NCI-H1417 (cell line): ENCODE measurements around the gene CCND1.
A peak's percentile ranks its signal among the peaks of the same experiment; 100 is the strongest.
"Not testable (repeated sequence)": the region's sequence is repeated elsewhere in the genome, so short reads cannot be mapped to it uniquely, and the experiment has no call there.

Experiments
- DNase-seq, 3 experiments: peaks; one replicate each; lab custom pipeline; 2025; lab: John Stamatoyannopoulos, UW

The CCND1 gene

GRCh38 chr11:69617682-69618081, 23.3 kb upstream of the CCND1 start:
- no peak for DNase-seq

GRCh38 chr11:69618237-69618636, 22.7 kb upstream of the CCND1 start:
- DNase-seq = no peak

DNA sequence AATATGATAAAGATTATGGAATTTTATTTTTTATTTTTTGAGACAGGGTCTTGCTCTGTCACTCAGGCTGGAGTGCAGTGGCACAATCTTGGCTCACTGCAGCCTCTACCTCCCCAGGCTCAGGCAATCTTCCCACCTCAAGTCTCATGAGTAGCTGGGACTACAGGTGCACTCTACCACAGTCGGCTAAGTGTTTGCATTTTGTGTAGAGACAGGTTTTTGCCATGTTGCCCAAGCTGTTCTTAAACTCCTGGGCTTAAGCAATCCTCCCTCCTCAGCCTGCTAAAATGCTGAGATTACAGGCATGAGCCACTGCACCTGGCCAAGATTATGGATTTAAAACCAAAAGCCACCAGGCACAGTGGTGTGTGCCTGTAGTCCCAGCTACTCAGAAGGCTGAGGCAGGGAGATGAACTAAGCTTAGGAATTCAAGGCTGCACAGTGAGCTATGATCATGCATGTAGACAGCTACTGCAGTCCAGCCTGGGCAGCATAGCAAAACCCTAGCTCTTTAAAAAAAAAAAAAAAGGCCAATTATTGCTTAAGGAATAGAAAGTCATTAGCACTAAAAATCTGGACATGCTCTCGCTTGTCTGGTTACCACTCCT, 20.2 kb upstream of the CCND1 start:
- no peak for DNase-seq

DNA sequence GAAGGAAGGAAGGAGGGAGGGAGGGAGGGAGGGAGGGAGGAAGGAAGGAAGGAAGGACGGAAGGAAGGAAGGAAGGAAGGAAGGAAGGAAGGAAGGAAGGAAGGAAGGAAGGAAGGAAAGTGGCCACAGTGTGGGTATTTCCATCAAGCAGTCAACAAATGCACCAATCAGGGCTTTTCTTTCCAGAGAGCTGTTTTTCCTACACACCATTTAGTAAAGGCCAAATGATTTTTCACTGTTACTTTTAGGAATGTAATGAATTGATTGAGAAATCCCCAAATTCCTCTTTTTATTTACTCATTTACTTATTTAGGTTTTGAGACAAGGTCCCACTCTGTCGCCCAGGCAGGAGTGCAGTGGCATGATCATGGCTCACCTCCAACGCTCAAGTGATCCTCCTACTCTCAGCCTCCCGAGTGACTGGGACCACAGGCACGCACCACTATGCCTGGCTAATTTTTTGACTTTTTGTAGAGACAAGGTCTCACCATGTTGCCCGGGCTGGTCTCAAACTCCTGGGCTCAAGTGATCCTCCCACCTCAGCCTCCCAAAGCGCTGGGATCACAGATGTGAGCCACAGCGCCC, 18.8 kb upstream of the CCND1 start:
- not testable (repeated sequence) for DNase-seq

GRCh38 chr11:69624293-69624692, 16.7 kb upstream of the CCND1 start:
- no peak for DNase-seq

GRCh38 chr11:69625476-69625875, 15.5 kb upstream of the CCND1 start:
- no peak for DNase-seq

GRCh38 chr11:69627551-69627950, 13.4 kb upstream of the CCND1 start:
- no peak for DNase-seq

DNA sequence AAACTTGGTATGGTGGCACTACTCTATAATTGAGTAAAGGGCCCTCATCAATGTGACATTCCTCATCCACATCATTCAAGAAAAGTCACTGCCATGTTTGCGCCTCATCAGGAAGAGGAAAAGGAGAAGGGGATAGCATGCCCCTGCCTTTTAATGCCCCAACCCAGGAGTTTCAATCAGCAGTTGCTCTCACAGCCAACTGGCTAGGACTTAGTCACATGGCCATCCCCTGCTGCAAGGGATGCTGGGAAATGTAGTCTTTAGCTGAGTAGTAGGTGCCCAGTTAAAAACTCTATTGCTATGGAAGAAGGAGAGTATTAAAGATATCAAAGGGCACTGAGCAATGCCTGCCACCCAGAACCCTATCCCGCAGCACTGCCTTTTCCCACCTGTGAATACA, 10.9 kb upstream of the CCND1 start:
- DNase-seq = no peak

- no peak for DNase-seq
Measured at GRCh38 chr11:69630424-69630823, 10.5 kb upstream of the CCND1 start.

DNA sequence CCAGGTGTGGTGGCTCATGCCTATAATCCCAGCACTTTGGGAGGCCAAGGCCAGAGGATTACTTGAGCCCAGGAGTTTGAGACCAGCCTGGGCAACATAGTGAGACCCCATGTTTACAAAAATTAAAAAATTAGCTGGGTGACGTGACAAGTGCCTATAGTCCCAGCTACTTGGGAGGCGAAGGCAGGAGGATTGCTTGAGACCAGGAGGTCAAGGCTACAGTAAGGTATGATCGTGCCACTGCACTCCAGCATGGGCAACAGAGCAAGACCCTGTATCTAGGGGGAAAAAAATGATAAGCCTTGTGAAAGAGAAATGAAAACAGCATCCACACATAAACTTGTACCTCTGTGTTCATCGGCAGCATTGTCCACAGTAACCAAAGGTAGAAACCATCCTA, 8.1 kb upstream of the CCND1 start:
- no peak for DNase-seq

DNA sequence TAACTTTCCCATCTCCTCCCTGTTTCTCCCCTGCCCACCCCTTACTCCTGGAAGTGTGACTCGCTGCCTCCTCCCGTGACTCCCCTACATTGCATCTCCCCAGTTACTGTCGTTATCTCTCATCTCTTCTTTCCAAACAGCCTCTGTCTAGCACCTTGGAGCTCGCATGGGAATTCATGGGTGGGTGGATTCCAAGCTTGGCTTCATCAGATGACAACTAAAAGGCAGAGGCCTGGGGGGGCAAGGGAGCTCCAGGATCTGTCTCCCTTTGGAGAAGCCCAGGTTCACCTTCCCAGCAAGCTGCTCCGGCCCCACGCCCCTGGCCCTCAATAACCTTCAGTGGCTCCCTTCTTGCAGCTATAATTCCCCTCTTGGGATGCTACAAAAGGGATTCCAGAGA, 6.9 kb upstream of the CCND1 start:
- DNase-seq = no peak

DNA sequence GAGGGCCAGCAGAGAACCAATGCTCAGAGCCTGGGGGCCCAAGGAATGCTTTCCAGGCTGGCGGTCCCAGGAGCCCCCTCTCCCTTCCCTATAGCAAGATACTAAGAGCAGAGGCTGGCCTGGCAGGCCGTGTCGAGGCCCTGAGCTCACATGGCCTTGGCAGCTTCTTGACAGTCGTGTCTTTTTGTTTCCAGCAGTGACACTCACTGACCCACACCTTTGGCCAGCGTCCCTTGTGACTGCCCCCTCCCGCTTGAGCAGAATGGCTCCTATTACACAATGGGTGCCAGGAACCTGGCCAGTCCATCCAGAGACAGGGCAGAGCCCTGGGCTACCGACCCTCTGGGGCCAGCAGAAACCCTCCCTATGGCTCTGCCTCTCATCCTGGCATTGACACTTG, 6.4 kb upstream of the CCND1 start:
- DNase-seq = no peak

GRCh38 chr11:69635195-69635594, 5.8 kb upstream of the CCND1 start:
- no peak for DNase-seq

GRCh38 chr11:69635804-69636511, 5.0 kb upstream of the CCND1 start:
- no peak for DNase-seq

- DNase-seq = peak in 2 of 3 experiments; percentile 27 to 28
Measured at GRCh38 chr11:69636512-69637197, 4.3 kb upstream of the CCND1 start.

GRCh38 chr11:69637198-69637940, 3.6 kb upstream of the CCND1 start:
- no peak for DNase-seq

DNA sequence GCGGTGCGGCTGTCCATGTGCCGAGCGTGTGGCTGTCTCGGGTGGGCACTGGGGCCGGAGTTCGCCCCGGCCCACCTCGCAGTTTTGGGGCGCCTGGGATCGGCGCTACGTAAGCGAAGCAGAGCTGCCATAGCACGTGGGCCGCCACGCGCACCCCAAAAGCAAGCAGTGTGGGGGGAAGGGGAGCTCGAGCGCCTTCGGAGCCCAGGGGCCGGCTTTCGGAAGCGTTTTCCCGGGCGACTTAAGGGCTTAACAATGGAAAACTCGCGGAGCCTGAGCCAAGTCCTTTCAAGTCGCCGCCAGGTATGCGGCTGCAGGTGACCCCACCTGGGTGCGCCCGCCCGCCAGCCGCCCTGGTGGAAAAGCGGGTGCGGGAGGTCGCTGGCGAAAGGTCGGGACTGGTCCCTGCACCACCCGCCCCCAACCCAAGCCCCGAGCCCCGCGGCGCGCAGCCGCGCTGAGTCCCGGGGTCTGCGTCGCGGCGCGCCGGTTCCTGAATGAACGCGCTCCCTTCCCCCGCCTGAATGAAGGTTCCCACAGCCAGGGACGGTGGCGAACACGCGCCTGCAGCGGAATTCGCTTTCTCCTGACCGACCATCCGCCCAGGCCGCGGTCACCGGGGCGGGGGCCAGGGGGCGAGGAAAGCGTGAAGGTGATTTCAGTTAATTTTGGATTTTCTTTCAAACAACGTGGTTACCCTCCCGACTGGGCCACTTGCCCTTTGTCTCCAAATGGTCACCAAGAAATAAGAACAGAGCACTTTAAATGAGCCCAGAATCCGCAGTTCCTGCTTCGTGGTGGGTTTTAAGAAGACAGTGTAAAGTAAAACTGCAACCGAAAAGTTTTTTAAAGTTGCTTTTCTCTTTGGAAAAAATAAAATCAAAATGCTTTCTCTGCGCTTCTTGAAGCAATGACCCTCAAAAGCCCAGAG, 2.8 kb upstream of the CCND1 start:
- peak in 1 of 3 experiments; percentile 8 for DNase-seq

DNA sequence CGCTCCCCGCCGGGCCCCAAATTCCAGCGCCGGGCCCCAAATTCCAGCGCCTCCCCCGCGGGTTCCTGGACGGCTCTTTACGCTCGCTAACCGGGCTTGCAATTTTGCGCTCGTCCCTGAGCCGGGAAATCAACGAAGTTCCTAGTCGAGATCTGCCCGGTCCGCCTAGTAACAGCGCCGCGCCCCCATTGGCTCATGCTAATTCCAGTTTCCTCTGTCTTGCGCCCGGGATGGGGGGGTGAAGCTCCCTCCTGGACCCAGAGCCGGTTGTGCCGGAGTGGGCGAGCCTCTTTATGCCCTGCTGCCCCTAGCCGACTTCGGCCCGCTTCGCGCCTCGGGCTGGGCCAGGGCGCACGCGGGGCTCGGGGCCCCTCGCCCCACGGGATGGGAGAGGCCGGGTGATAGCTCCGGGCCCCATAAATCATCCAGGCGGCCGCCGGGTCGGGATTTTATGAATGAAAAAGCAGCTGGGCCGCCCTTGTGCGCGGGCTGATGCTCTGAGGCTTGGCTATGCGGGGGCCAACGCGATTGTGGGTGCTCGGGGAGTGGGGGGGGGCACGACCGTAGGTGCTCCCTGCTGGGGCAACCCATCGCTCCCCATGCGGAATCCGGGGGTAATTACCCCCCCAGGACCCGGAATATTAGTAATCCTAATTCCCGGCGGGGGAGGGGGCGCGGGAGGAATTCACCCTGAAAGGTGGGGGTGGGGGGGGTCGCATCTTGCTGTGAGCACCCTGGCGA, 1.8 kb upstream of the CCND1 start:
- DNase-seq = peak in 2 of 3 experiments; percentile 53 to 67

DNA sequence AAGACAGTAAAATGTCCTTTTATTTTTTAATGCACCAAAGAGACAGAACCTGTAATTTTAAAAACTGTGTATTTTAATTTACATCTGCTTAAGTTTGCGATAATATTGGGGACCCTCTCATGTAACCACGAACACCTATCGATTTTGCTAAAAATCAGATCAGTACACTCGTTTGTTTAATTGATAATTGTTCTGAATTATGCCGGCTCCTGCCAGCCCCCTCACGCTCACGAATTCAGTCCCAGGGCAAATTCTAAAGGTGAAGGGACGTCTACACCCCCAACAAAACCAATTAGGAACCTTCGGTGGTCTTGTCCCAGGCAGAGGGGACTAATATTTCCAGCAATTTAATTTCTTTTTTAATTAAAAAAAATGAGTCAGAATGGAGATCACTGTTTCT, 1.1 kb upstream of the CCND1 start:
- no peak for DNase-seq

- no peak for DNase-seq
Measured at GRCh38 chr11:69640260-69640994, 529 bp upstream of the CCND1 start.
